K562 (cell line): Measurements from ENCODE around the gene CAGE1. TPM values are rescaled to one million over a fixed set of nuclear protein-coding genes. Genes with fewer than 3 reads are reported as not detected.
A peak's percentile ranks its signal among the peaks of the same experiment; 100 is the strongest.

Source experiments
- ATAC-seq: fragments of 200-7000 bp; cut with Tn5 transposase; 3 replicates; pipeline ENCODE4 v1.9.1; 2020; ENCODE audit warnings: moderate library complexity
- BruUV-seq: library from RNA; stranded (reverse); fragments of 400-500 nt; replicated peaks from 2 replicates; lab custom pipeline; 2021; lab: Mats Ljungman, UMichigan
- CTCF ChIA-PET: fragments of 300-600 bp; formaldehyde crosslinking; extraction: SDS; loops from one replicate; lab custom pipeline; 2021; ENCODE audit warnings: low intra/inter-chr PET ratio; lab: Yijun Ruan, JAX
- POLR2A ChIA-PET: fragments of 300-600, 350-650 bp; sonication (Branson Sonifier 250); formaldehyde crosslinking; extraction: SDS; loops from one replicate; lab custom pipeline; 2021; ENCODE audit warnings: antibody characterized with exemption, inconsistent platforms; lab: Yijun Ruan, JAX
- DNase-seq, 4 experiments: peaks; one replicate each; pipeline versions ENCODE4 v3.0.0 to v3.0.0-alpha.2; 2011 to 2018; ENCODE audit warnings: low spot score in 3 of 4, mixed read lengths in 3 of 4; ENCODE audit errors: extremely low read depth in 1 of 4
- FAIRE-seq: peaks from 2 replicates; lab custom pipeline; 2011; peaks lifted over from hg19 to GRCh38; lab: Jason Lieb, UNC
- H2AFZ ChIP-seq: 2 replicates; pipeline ENCODE4 v1.6.0; 2011; ENCODE audit warnings: low read depth, low read length, control low read depth, inconsistent platforms
- H3K27ac ChIP-seq: fragments of 200-600 bp; 3 replicates; pipeline ENCODE4 v1.8.0; 2011; ENCODE audit warnings: low read depth, mild to moderate bottlenecking, control low read depth, inconsistent platforms, low read length, moderate library complexity, mixed read lengths; ENCODE audit errors: extremely low read depth
- H3K27me3 ChIP-seq, 2 experiments: fragments of 300-600 bp in 1 of 2; 2 replicates in 1 of 2; 3 replicates in 1 of 2; pipeline versions ENCODE4 v1.6.0 to v1.8.0; 2011; ENCODE audit warnings: inconsistent platforms in 2 of 2, low read length in 2 of 2, mild to moderate bottlenecking in 1 of 2, mixed read lengths in 1 of 2, moderate library complexity in 1 of 2; ENCODE audit not compliant: control insufficient read depth in 2 of 2, insufficient read depth in 2 of 2
- H3K36me3 ChIP-seq: fragments of 300-600 bp; 3 replicates; pipeline ENCODE4 v1.8.0; 2011; ENCODE audit warnings: mild to moderate bottlenecking, low read length, inconsistent platforms; ENCODE audit not compliant: control insufficient read depth, insufficient read depth
- H3K4me1 ChIP-seq, 2 experiments: fragments of 200-600 bp in 1 of 2; replicated peaks in 1 of 2; 2 replicates in 1 of 2; 3 replicates in 1 of 2; pipeline versions ENCODE4 v1.5.1 to v1.8.0; 2011; ENCODE audit warnings: inconsistent platforms in 2 of 2, low read length in 2 of 2, mild to moderate bottlenecking in 1 of 2, mixed read lengths in 1 of 2, moderate library complexity in 1 of 2; ENCODE audit not compliant: control insufficient read depth in 2 of 2, insufficient read depth in 2 of 2
- H3K4me2 ChIP-seq: 2 replicates; pipeline ENCODE4 v1.6.1; 2011; ENCODE audit warnings: low read length, control low read depth, inconsistent platforms, mixed read lengths; ENCODE audit not compliant: insufficient read depth
- H3K4me3 ChIP-seq: fragments of 200-600 bp; sonication (generic), shearing (Covaris generic); 2 replicates; pipeline ENCODE4 v1.5.1; 2016; ENCODE audit warnings: control low read depth, inconsistent platforms
- H3K79me2 ChIP-seq: fragments of 200-600 bp; 3 replicates; pipeline ENCODE4 v1.8.0; 2011; ENCODE audit warnings: low read length, inconsistent platforms; ENCODE audit not compliant: control insufficient read depth, insufficient read depth
- H3K9ac ChIP-seq, 2 experiments: 2 replicates each; pipeline versions ENCODE4 v1.6.0 to v1.6.1; 2011; ENCODE audit warnings: low read depth in 2 of 2, low read length in 2 of 2, control low read depth in 1 of 2, inconsistent platforms in 1 of 2, mild to moderate bottlenecking in 1 of 2, mixed read lengths in 1 of 2; ENCODE audit not compliant: insufficient read depth in 1 of 2
- H3K9me1 ChIP-seq: one replicate; pipeline ENCODE4 v1.6.0; 2011; ENCODE audit warnings: inconsistent platforms, mild to moderate bottlenecking, low read length, moderate library complexity; ENCODE audit not compliant: control insufficient read depth, insufficient read depth
- H3K9me3 ChIP-seq: replicated peaks from 2 replicates; pipeline ENCODE4 v1.5.1; 2011; ENCODE audit warnings: low read depth, low read length, inconsistent platforms; ENCODE audit not compliant: control insufficient read depth, insufficient read depth
- H4K20me1 ChIP-seq: replicated peaks from 2 replicates; pipeline ENCODE4 v1.6.1; 2011; ENCODE audit warnings: low read length, inconsistent platforms, mixed read lengths; ENCODE audit not compliant: control insufficient read depth, insufficient read depth
- ATF2 ChIP-seq: sonication (generic); formaldehyde crosslinking; IDR thresholded peaks from 2 replicates; pipeline ENCODE4 v1.8.1; 2022; ENCODE audit warnings: missing genetic modification reagents
- BDP1 ChIP-seq: IDR thresholded peaks from 3 replicates; pipeline ENCODE4 v1.6.1; 2011; ENCODE audit not compliant: insufficient read length, insufficient read depth
- BMI1 ChIP-seq: fragments of 150-350 bp; IDR thresholded peaks from 2 replicates; pipeline ENCODE4 v1.6.1; 2014; ENCODE audit warnings: low read length
- HES1 ChIP-seq: fragments of 450-650 bp; IDR thresholded peaks from 2 replicates; pipeline ENCODE4 v1.6.1; 2016; ENCODE audit warnings: low read depth, mild to moderate bottlenecking, moderate library complexity
- HIVEP1 ChIP-seq: fragments of 250-450 bp; sonication (Bioruptor Pico); IDR thresholded peaks from 2 replicates; pipeline ENCODE4 v1.4.0; 2020; ENCODE audit warnings: mild to moderate bottlenecking
- MCM7 ChIP-seq, 2 experiments: fragments of 450-650 bp; IDR thresholded peaks; 2 replicates each; pipeline ENCODE4 v1.6.1; 2016 to 2018
- NCOA2 ChIP-seq, 2 experiments: fragments of 450-650 bp; IDR thresholded peaks; 2 replicates each; pipeline ENCODE4 v1.6.1; 2018; ENCODE audit warnings: mild to moderate bottlenecking in 2 of 2, moderate library complexity in 1 of 2; ENCODE audit not compliant: partially characterized antibody in 2 of 2
- PRMT5 ChIP-seq: sonication (generic); formaldehyde crosslinking; IDR thresholded peaks from 2 replicates; pipeline ENCODE4 v1.5.0; 2020; ENCODE audit warnings: missing genetic modification reagents
- WGBS: fragments of 100-300 bp; shearing (Covaris generic); methylation state at CpG from one replicate; pipeline ENCODE4 v1.1.6; 2016; ENCODE audit warnings: low coverage, mixed read lengths; ENCODE audit not compliant: insufficient coverage; ENCODE audit errors: missing lambda C conversion rate; 5-methylcytosine and 5-hydroxymethylcytosine counted together
- in situ Hi-C: fragments of 300-500 bp; cut with MboI; formaldehyde crosslinking; loops from 4 replicates; pipeline ENCODE4 v1.15.0; 2018; ENCODE audit warnings: inconsistent platforms, mixed read lengths
- intact Hi-C: fragments of 100-400 bp; cut with micrococcal nuclease; formaldehyde crosslinking; loops from 2 replicates; pipeline ENCODE4 v1.14.2; 2022
- polyA plus RNA-seq, 8 experiments: library from polyadenylated mRNA; depleted of rRNA in 4 of 8; stranded (reverse) in 5 of 8; unstranded in 3 of 8; fragments of >200 nt; fragmentation: Nextera tagmentation in 2 of 8; fragmentation: Illumina TruSeq in 1 of 8; extraction: Ambion mirVana in 2 of 8; extraction: Trizol in 1 of 8; gene quantifications; 2 replicates each; pipeline versions ENCODE4 v1.2.1 to v1.2.3, GENCODE V29; 2011 to 2014; ENCODE audit warnings: inconsistent platforms in 1 of 8, missing spikeins in 1 of 8
- total RNA-seq, 7 experiments: library from RNA; depleted of rRNA in 6 of 7; stranded (reverse); fragments of >200 nt in 6 of 7; fragmentation: Illumina TruSeq in 2 of 7; extraction: Trizol in 2 of 7; gene quantifications; 2 replicates each; pipeline versions ENCODE4 v1.2.1 to v1.2.3, GENCODE V29; 2011 to 2021; ENCODE audit warnings: low replicate concordance in 1 of 7
- TF ChIP-seq, protein P1 (sequence below): sonication (generic); formaldehyde crosslinking; IDR thresholded peaks from 2 replicates; pipeline ENCODE4 v1.8.0; 2022; ENCODE audit warnings: mild to moderate bottlenecking, missing genetic modification reagents
- TF ChIP-seq, protein P2 (sequence below): fragments of 450-650 bp; IDR thresholded peaks from 2 replicates; pipeline ENCODE4 v1.6.1; 2016; ENCODE audit warnings: borderline replicate concordance
- TF ChIP-seq, protein P3 (sequence below): fragments of 450-650 bp; formaldehyde crosslinking; IDR thresholded peaks from 2 replicates; pipeline ENCODE4 v1.4.0; 2020; ENCODE audit warnings: mild to moderate bottlenecking
- TF ChIP-seq, protein P4 (sequence below): IDR thresholded peaks from 2 replicates; pipeline ENCODE4 v1.6.1; 2016; ENCODE audit warnings: missing genetic modification characterization, missing compliant biosample characterization
- TF ChIP-seq, protein P5 (sequence below): fragments of 250-450 bp; sonication (Bioruptor Pico); IDR thresholded peaks from 2 replicates; pipeline ENCODE4 v1.4.0; 2020; ENCODE audit warnings: mild to moderate bottlenecking, moderate library complexity

CAGE1 gene
- total and polyA plus RNA-seq, 9 of the 15 experiments (the other 6 are each of a cell fraction or from before 2014, with no cell fraction given) = 0.13 to 0.33 (median 0.18) TPM; not detected in 4

DNA sequence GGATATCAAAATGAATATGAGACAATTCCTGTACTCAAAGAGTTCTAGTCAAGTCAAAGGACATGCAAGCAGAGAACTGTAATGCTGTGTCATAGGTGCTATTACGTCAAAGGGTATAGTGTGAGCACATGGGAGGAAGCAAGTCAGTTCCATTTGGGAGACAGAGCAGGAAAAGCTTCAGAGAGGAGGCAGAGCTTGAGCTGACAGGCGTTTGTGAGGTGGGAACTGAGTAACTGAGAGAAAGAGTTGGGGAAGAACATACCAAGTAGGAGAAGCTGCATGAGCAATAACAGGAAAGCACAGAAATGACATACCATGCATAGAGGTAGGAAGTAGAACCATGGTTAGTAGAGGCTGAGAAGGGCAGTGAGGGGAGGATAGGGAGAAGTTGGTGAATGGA, 61.3 kb downstream of the CAGE1 start:
- Histone ChIP-seq H3K27ac (no peak overlapping the region; the same call in 2 of the 3 replicates), H3K79me2 (no peaks in the 10 kb centered on the region), H3K9ac (no peak overlapping the region), H3K4me3 (no peak overlapping the region), H2AFZ (peak overlapping the region; percentile 89), H3K9me3 (no peaks in the 10 kb centered on the region), H3K9me1 (no peaks in the 10 kb centered on the region), H3K4me1 (peaks cover 0 to 7% of the 10 kb centered on the region in 2 experiments; a peak in 2 of 5 replicates), H3K27me3 (peaks cover 0 to 4% of the 10 kb centered on the region in 2 experiments; a peak in 2 of 5 replicates), H3K4me2 (peak overlapping the region; percentile 16; the same call in 1 of the 2 replicates), H4K20me1 (no peaks in the 10 kb centered on the region), H3K36me3 (no peaks in the 10 kb centered on the region)
- peak in 1 of 4 experiments; percentile 40 for DNase-seq
- FAIRE-seq = no peak
- in situ Hi-C loops (no loop called here), intact Hi-C loops (no loop called here)
- POLR2A ChIA-PET = interaction anchor here (0.5 to 1.8 kb wide), 4 partner anchors 9 to 58 kb away, joined by 3 to 6 read pairs (median 4); no protein-coding TSS in a partner anchor
- BruUV-seq = no TSS peak
- CTCF ChIA-PET = no interaction called here
- 6% methylated on average over 2 of the region's 2 CpGs for WGBS
- ATAC-seq = peak; percentile 55
- no peak for TF ChIP-seq HIVEP1
- TF ChIP-seq, protein P1, sequence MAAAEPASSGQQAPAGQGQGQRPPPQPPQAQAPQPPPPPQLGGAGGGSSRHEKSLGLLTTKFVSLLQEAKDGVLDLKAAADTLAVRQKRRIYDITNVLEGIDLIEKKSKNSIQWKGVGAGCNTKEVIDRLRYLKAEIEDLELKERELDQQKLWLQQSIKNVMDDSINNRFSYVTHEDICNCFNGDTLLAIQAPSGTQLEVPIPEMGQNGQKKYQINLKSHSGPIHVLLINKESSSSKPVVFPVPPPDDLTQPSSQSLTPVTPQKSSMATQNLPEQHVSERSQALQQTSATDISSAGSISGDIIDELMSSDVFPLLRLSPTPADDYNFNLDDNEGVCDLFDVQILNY (CRISPR knock-in tag) = no peak
- TF ChIP-seq, protein P2, sequence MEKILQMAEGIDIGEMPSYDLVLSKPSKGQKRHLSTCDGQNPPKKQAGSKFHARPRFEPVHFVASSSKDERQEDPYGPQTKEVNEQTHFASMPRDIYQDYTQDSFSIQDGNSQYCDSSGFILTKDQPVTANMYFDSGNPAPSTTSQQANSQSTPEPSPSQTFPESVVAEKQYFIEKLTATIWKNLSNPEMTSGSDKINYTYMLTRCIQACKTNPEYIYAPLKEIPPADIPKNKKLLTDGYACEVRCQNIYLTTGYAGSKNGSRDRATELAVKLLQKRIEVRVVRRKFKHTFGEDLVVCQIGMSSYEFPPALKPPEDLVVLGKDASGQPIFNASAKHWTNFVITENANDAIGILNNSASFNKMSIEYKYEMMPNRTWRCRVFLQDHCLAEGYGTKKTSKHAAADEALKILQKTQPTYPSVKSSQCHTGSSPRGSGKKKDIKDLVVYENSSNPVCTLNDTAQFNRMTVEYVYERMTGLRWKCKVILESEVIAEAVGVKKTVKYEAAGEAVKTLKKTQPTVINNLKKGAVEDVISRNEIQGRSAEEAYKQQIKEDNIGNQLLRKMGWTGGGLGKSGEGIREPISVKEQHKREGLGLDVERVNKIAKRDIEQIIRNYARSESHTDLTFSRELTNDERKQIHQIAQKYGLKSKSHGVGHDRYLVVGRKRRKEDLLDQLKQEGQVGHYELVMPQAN = no peak
- TF ChIP-seq NCOA2 (IDR thresholded peaks at IDR 0.05; ENCODE audit: partially characterized antibody in 2 of 2) = no peak
- TF ChIP-seq MCM7 (IDR thresholded peaks at IDR 0.05) = no peak
- TF ChIP-seq, protein P3, sequence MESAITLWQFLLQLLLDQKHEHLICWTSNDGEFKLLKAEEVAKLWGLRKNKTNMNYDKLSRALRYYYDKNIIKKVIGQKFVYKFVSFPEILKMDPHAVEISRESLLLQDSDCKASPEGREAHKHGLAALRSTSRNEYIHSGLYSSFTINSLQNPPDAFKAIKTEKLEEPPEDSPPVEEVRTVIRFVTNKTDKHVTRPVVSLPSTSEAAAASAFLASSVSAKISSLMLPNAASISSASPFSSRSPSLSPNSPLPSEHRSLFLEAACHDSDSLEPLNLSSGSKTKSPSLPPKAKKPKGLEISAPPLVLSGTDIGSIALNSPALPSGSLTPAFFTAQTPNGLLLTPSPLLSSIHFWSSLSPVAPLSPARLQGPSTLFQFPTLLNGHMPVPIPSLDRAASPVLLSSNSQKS (CRISPR knock-in tag) = no peak
- no peak for TF ChIP-seq HES1
- TF ChIP-seq ATF2 (CRISPR knock-in tag) = no peak
- TF ChIP-seq, protein P4, sequence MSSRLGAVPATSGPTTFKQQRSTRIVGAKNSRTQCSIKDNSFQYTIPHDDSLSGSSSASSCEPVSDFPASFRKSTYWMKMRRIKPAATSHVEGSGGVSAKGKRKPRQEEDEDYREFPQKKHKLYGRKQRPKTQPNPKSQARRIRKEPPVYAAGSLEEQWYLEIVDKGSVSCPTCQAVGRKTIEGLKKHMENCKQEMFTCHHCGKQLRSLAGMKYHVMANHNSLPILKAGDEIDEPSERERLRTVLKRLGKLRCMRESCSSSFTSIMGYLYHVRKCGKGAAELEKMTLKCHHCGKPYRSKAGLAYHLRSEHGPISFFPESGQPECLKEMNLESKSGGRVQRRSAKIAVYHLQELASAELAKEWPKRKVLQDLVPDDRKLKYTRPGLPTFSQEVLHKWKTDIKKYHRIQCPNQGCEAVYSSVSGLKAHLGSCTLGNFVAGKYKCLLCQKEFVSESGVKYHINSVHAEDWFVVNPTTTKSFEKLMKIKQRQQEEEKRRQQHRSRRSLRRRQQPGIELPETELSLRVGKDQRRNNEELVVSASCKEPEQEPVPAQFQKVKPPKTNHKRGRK (tag) = no peak
- no peak for TF ChIP-seq BDP1
- TF ChIP-seq, protein P5, sequence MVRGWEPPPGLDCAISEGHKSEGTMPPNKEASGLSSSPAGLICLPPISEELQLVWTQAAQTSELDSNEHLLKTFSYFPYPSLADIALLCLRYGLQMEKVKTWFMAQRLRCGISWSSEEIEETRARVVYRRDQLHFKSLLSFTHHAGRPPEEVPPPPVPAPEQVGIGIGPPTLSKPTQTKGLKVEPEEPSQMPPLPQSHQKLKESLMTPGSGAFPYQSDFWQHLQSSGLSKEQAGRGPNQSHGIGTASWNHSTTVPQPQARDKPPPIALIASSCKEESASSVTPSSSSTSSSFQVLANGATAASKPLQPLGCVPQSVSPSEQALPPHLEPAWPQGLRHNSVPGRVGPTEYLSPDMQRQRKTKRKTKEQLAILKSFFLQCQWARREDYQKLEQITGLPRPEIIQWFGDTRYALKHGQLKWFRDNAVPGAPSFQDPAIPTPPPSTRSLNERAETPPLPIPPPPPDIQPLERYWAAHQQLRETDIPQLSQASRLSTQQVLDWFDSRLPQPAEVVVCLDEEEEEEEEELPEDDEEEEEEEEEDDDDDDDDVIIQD = no peak
- TF ChIP-seq BMI1 = no peak
- no peak for TF ChIP-seq PRMT5 (CRISPR knock-in tag)
